Stimulated activated CD4-positive, alpha-beta T cell treated with anti-CD3 and anti-CD28 coated beads, Interleukin-4, amount 100 ng/mL, for 1 hour (primary cell): ENCODE measurements around the gene TINAGL1.

ENCODE experiments used
- DNase-seq: peaks from one replicate; pipeline ENCODE4 v3.0.0-alpha.2; 2020

TINAGL1 gene

GRCh38 chr1:31568895-31569595 lies 7.3 kb upstream of the TINAGL1 start:
- no peak for DNase-seq

- DNase-seq, result no peak
Measured at GRCh38 chr1:31569596-31570173, 6.6 kb upstream of the TINAGL1 start.

GRCh38 chr1:31570228-31570627 lies 6.1 kb upstream of the TINAGL1 start:
- DNase-seq, result no peak

- no peak for DNase-seq
Measured at GRCh38 chr1:31570906-31571305, 5.4 kb upstream of the TINAGL1 start.

- DNase-seq, result no peak
Measured at GRCh38 chr1:31571340-31572295, 4.7 kb upstream of the TINAGL1 start.

GRCh38 chr1:31572323-31573104 lies 3.8 kb upstream of the TINAGL1 start:
- DNase-seq, result no peak

GRCh38 chr1:31573261-31573660 lies 3.1 kb upstream of the TINAGL1 start:
- no peak for DNase-seq

- no peak for DNase-seq
Measured at GRCh38 chr1:31574749-31575368, 1.5 kb upstream of the TINAGL1 start.

- no peak for DNase-seq
Measured at GRCh38 chr1:31575369-31576140, 760 bp upstream of the TINAGL1 start.

- DNase-seq, result no peak
Measured at GRCh38 chr1:31576743-31577455, 584 bp downstream of the TINAGL1 start.

- no peak for DNase-seq
Measured at GRCh38 chr1:31577515-31578192, 1.3 kb downstream of the TINAGL1 start.

- no peak for DNase-seq
Measured at GRCh38 chr1:31579374-31579773, 3.1 kb downstream of the TINAGL1 start.

GRCh38 chr1:31580513-31580870 lies 4.2 kb downstream of the TINAGL1 start:
- DNase-seq, result no peak

GRCh38 chr1:31580891-31581603 lies 4.7 kb downstream of the TINAGL1 start:
- DNase-seq, result no peak

GRCh38 chr1:31581821-31582810 lies 5.8 kb downstream of the TINAGL1 start:
- DNase-seq, result no peak

- DNase-seq, result no peak
Measured at GRCh38 chr1:31583082-31583994, 7.0 kb downstream of the TINAGL1 start.
